Adrenal gland (tissue), 12 donors: ENCODE results near the gene TGFBR3. TPM values are rescaled to one million over a fixed set of nuclear protein-coding genes. Genes with fewer than 3 reads are reported as not detected.
"Not testable (repeated sequence)": the region's sequence is repeated elsewhere in the genome, so short reads cannot be mapped to it uniquely, and the experiment has no call there.

Experiments used
- DNase-seq, 7 donors: peaks; one replicate each; pipeline ENCODE4 v3.0.0-alpha.2; 2019 to 2020
- H3K27ac ChIP-seq, 5 donors: fragments of 200-600 bp; sonication (generic) in 4 of 5; 1 replicate in 3 of 5; 2 replicates in 2 of 5; pipeline versions ENCODE4 v1.5.1 to v1.8.0; 2016 to 2020; ENCODE audit warnings: mild to moderate bottlenecking in 1 of 5
- H3K27me3 ChIP-seq: fragments of 200-600 bp; 2 replicates; pipeline ENCODE4 v1.8.0; 2021
- H3K36me3 ChIP-seq, 2 donors: fragments of 200-600 bp; replicated peaks in 1 of 2; 1 replicate in 1 of 2; 2 replicates in 1 of 2; pipeline versions ENCODE4 v1.5.1 to v1.8.0; 2018 to 2022
- H3K4me1 ChIP-seq, 2 donors: fragments of 200-600 bp; replicated peaks in 1 of 2; 1 replicate in 1 of 2; 2 replicates in 1 of 2; pipeline versions ENCODE4 v1.5.1 to v1.8.0; 2018 to 2021
- H3K4me3 ChIP-seq, 4 donors: fragments of 200-600 bp; sonication (generic) in 3 of 4; one replicate each; pipeline ENCODE4 v1.5.1; 2016 to 2018
- H3K9me3 ChIP-seq, 3 donors: fragments of 200-600 bp; sonication (generic) in 1 of 3; replicated peaks in 1 of 3; 1 replicate in 2 of 3; 2 replicates in 1 of 3; pipeline versions ENCODE4 v1.5.1 to v1.8.0; 2016 to 2021
- POLR2A ChIP-seq, 2 donors: fragments of 450-650 bp; IDR thresholded peaks; one replicate each; pipeline ENCODE4 v1.6.1; 2017; ENCODE audit warnings: antibody characterized with exemption in 2 of 2, mild to moderate bottlenecking in 2 of 2, moderate library complexity in 1 of 2
- WGBS, 4 donors: extraction: QIAGEN DNeasy Blood & Tissue Kit in 2 of 4; methylation state at CpG; one replicate each; pipeline versions ENCODE4 v1.1.5 to v1.1.7; 2013 to 2017; 5-methylcytosine and 5-hydroxymethylcytosine counted together
- intact Hi-C, 2 donors: fragments of 100-400 bp; cut with DNase I; formaldehyde crosslinking; loops; one replicate each; pipeline versions ENCODE4 v1.14.1 to v1.15.0; 2022 to 2023
- polyA plus RNA-seq, 3 donors: library from polyadenylated mRNA; stranded (reverse); fragments of 200-250 nt in 2 of 3; fragments of 350-450 nt in 1 of 3; fragmentation: Illumina TruSeq in 1 of 3; extraction: RNeasy Lipid Tissue Mini Kit (QIAGEN cat#74804) in 1 of 3; gene quantifications; one replicate each; pipeline ENCODE4 v1.2.3, GENCODE V29; 2013 to 2014
- total RNA-seq, 9 donors: library from RNA; depleted of rRNA in 4 of 9; stranded (reverse); fragments of >200 nt in 4 of 9; fragments of 120-200 nt in 1 of 9; fragmentation: NEBNext Ultra II Directional in 1 of 9; extraction: Animal tissue kit (Norgen Biotek cat#: 25700) in 1 of 9; gene quantifications; one replicate each; pipeline versions ENCODE4 v1.1.0 to v1.2.4, GENCODE V29; 2013 to 2023
- TF ChIP-seq, protein P1 (sequence below), 6 experiments: fragments of 450-650 bp in 4 of 6; fragments of 200-600 bp in 2 of 6; sonication (generic) in 1 of 6; IDR thresholded peaks; 1 replicate in 5 of 6; 2 replicates in 1 of 6; pipeline versions ENCODE4 v1.5.1 to v1.8.0; 2016 to 2021; ENCODE audit warnings: antibody characterized with exemption in 6 of 6, mild to moderate bottlenecking in 2 of 6, moderate library complexity in 1 of 6
- donor health status: healthy with polysubstance abuse.
- donor health status: Bipolar disorder and iron deficiency.
- donor health status: DM: yes; HTN: yes; CAD: no.
- donor health status: DM: no; HTN: no; CAD: no.
- donor health status: DM: no; HTN: no; CAD: no.
- donor health status: DM: yes; HTN: yes; CAD: no.

Gene TGFBR3
- total and polyA plus RNA-seq, 12 donors: 13.9 to 340 (median 148) TPM

DNA sequence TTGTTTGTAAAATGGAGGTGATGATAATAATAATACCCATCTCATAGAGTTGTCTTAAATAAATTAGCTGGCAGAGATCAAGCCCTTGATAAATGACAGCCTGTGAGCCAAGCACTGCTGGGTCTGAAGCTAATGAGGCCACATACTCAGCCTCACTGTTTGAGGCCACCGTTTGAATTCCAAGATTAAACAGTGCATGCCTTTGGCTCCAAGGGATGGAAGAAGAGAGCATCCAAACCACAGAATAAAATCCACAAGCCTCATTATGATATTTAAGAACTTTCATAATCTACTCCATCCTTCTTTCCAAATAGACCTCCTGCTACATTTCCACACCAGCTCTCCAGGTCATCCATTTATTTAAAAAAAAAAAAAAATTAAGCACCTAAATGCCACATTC, 29.0 kb downstream of the TGFBR3 start:
- peaks cover 3 to 10% of the 10 kb centered on the region in 2 donors for H3K4me1 ChIP-seq
- no peaks in the 10 kb centered on the region for H3K27me3 ChIP-seq
- no peak for DNase-seq
- intact Hi-C loops: no loop called here
- H3K36me3 ChIP-seq: peaks cover 0 to 18% of the 10 kb centered on the region in 2 donors
- no peak overlapping the region for H3K4me3 ChIP-seq
- no peak for TF ChIP-seq POLR2A (IDR thresholded peaks at IDR 0.05)
- TF ChIP-seq, protein P1, sequence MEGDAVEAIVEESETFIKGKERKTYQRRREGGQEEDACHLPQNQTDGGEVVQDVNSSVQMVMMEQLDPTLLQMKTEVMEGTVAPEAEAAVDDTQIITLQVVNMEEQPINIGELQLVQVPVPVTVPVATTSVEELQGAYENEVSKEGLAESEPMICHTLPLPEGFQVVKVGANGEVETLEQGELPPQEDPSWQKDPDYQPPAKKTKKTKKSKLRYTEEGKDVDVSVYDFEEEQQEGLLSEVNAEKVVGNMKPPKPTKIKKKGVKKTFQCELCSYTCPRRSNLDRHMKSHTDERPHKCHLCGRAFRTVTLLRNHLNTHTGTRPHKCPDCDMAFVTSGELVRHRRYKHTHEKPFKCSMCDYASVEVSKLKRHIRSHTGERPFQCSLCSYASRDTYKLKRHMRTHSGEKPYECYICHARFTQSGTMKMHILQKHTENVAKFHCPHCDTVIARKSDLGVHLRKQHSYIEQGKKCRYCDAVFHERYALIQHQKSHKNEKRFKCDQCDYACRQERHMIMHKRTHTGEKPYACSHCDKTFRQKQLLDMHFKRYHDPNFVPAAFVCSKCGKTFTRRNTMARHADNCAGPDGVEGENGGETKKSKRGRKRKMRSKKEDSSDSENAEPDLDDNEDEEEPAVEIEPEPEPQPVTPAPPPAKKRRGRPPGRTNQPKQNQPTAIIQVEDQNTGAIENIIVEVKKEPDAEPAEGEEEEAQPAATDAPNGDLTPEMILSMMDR (IDR thresholded peaks at IDR 0.05): no peak
- H3K9me3 ChIP-seq: no peaks in the 10 kb centered on the region
- WGBS, 4 donors: 13 to 29% (median 24%) methylated on average over 1 of the region's 1 CpG
- peak overlapping the region in 2 of 5 donors; percentile 7 to 11 for H3K27ac ChIP-seq

GRCh38 chr1:91854852-91855534, 31.0 kb downstream of the TGFBR3 start:
- Histone ChIP-seq H3K4me1 (peaks cover 14 to 29% of the 10 kb centered on the region in 2 donors), H3K4me3 (no peak overlapping the region), H3K27ac (no peak overlapping the region), H3K36me3 (peaks cover 0 to 9% of the 10 kb centered on the region in 2 donors), H3K27me3 (no peaks in the 10 kb centered on the region), H3K9me3 (no peaks in the 10 kb centered on the region)
- 62 to 76% (median 73%) methylated on average over 3 of the region's 3 CpGs for WGBS, 4 donors
- TF ChIP-seq, protein P1 (IDR thresholded peaks at IDR 0.05): no peak
- TF ChIP-seq POLR2A (IDR thresholded peaks at IDR 0.05): no peak
- intact Hi-C loops: no loop called here
- DNase-seq: no peak

DNA sequence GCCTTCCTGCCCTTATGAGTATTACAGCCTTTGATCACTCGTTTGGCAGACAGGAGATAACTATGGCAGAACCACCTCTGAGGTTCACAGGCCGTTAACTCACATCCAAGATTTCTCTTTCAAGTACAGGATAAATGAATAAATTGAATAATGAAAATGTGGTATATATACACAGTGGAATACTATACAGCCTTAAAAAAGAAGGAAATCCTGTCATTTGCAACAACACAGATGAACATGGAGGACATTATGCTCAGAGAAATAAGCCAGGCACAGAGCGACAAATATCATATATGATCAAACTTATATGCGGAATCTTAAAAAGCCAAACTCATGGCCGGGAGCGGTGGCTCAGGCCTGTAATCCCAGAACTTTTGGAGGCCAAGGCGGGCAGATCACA, 32.6 kb downstream of the TGFBR3 start:
- no peak overlapping the region for H3K27ac ChIP-seq
- WGBS, 4 donors: 91 to 97% (median 94%) methylated on average over 7 of the region's 7 CpGs

DNA sequence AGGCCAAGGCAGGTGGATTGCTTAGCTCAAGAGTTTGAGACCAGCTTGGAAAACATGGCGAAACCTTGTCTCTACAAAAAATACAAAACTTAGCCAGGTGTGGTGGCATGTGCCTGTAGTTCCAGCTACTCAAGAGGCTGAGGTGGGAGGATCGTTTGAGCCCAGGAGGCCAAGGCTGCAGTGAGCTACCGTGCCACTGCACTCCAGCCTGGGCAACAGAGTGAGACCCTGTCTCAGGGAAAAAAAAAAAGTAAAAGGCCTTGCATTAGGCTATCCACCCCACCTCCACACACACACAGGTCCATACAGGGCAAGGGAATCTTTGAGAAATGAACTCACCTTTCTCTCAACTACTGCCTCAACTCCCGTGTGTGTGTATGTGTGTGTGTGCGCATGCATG, 33.9 kb downstream of the TGFBR3 start:
- intact Hi-C loops, H3K4me3 ChIP-seq, H3K36me3 ChIP-seq, H3K9me3 ChIP-seq, H3K27me3 ChIP-seq: not testable (repeated sequence)
- Histone ChIP-seq H3K27ac (peak overlapping the region; percentile 55 to 91 (median 90)), H3K4me1 (peaks cover 15 to 48% of the 10 kb centered on the region in 2 donors)
- DNase-seq: peak in 2 of 7 donors; percentile 17 to 41
- WGBS, 4 donors: 74 to 95% (median 89%) methylated on average over 5 of the region's 5 CpGs

More for the DNA sequence above, 32.6 kb downstream of the TGFBR3 start:
- Histone ChIP-seq H3K27me3 (no peaks in the 10 kb centered on the region), H3K4me1 (peaks cover 14 to 37% of the 10 kb centered on the region in 2 donors), H3K4me3 (no peak overlapping the region), H3K9me3 (no peaks in the 10 kb centered on the region), H3K36me3 (no peaks in the 10 kb centered on the region)
- DNase-seq: no peak
- intact Hi-C loops: no loop called here
- TF ChIP-seq, protein P1 (IDR thresholded peaks at IDR 0.05): no peak
- no peak for TF ChIP-seq POLR2A (IDR thresholded peaks at IDR 0.05)
